ENCODE measurements around the gene TANC1. TPM values are rescaled to one million over a fixed set of nuclear protein-coding genes. Genes with fewer than 3 reads are reported as not detected.

The TANC1 gene
- 92.6 and 99.7 TPM in 2 replicates for total RNA-seq

- DNase-seq, result peak; percentile 93
Observed at GRCh38 chr2:158968396-158969161, at the start of gene TANC1. TSS of gene TANC1 (plus strand) at chr2:158968640. CDS start at chr2:159065911, 97,271 bp downstream.

GRCh38 chr2:158921599-158922408 lies 46.6 kb upstream of the TANC1 start:
- DNase-seq, result no peak

GRCh38 chr2:158922601-158923000 lies 45.8 kb upstream of the TANC1 start:
- DNase-seq, result no peak

GRCh38 chr2:158923180-158923594 lies 45.3 kb upstream of the TANC1 start:
- no peak for DNase-seq

- DNase-seq, result no peak
Observed at GRCh38 chr2:158923641-158924040, 44.8 kb upstream of the TANC1 start.

- DNase-seq, result peak; percentile 70
Observed at GRCh38 chr2:158926478-158926948, 41.9 kb upstream of the TANC1 start.

- DNase-seq, result no peak
Observed at GRCh38 chr2:158928515-158928914, 39.9 kb upstream of the TANC1 start.

- no peak for DNase-seq
Observed at GRCh38 chr2:158928965-158929364, 39.5 kb upstream of the TANC1 start.

- peak; percentile 73 for DNase-seq
Observed at GRCh38 chr2:158931572-158931971, 36.9 kb upstream of the TANC1 start.

GRCh38 chr2:158932131-158932645 lies 36.3 kb upstream of the TANC1 start:
- DNase-seq, result peak; percentile 42

- DNase-seq, result no peak
Observed at GRCh38 chr2:158934170-158934569, 34.3 kb upstream of the TANC1 start.

- DNase-seq, result peak; percentile 29
Observed at GRCh38 chr2:158935617-158936016, 32.8 kb upstream of the TANC1 start.

GRCh38 chr2:158936978-158937377 lies 31.5 kb upstream of the TANC1 start:
- DNase-seq, result peak; percentile 99

GRCh38 chr2:158940356-158940755 lies 28.1 kb upstream of the TANC1 start:
- no peak for DNase-seq

GRCh38 chr2:158943973-158944372 lies 24.5 kb upstream of the TANC1 start:
- DNase-seq, result no peak

- DNase-seq, result no peak
Observed at GRCh38 chr2:158948964-158949699, 19.3 kb upstream of the TANC1 start.

GRCh38 chr2:158953454-158953853 lies 15.0 kb upstream of the TANC1 start:
- peak; percentile 76 for DNase-seq

GRCh38 chr2:158953926-158954763 lies 14.3 kb upstream of the TANC1 start:
- DNase-seq, result peak; percentile 96

GRCh38 chr2:158955842-158956365 lies 12.5 kb upstream of the TANC1 start:
- DNase-seq, result no peak

GRCh38 chr2:158958365-158958764 lies 10.1 kb upstream of the TANC1 start:
- DNase-seq, result no peak

GRCh38 chr2:158960193-158960592 lies 8.2 kb upstream of the TANC1 start:
- no peak for DNase-seq
